Parathyroid adenoma (tissue), 2 donors: Measurements from ENCODE around the gene MGST3.
A peak's percentile ranks its signal among the peaks of the same experiment; 100 is the strongest.

Source experiments
- H2AFZ ChIP-seq: fragments of 300-600 bp; sonication (generic); one replicate; pipeline ENCODE4 v1.7.0; 2017; ENCODE audit warnings: antibody characterized with exemption, mild to moderate bottlenecking
- H3K27ac ChIP-seq: fragments of 300-600 bp; sonication (generic); one replicate; pipeline ENCODE4 v1.7.0; 2017
- H3K27me3 ChIP-seq: fragments of 300-600 bp; sonication (generic); one replicate; pipeline ENCODE4 v1.7.0; 2017; ENCODE audit warnings: low read length; ENCODE audit not compliant: control insufficient read depth, insufficient read depth
- H3K36me3 ChIP-seq: fragments of 300-600 bp; sonication (generic); one replicate; pipeline ENCODE4 v1.7.0; 2017; ENCODE audit warnings: low read length; ENCODE audit not compliant: control insufficient read depth, insufficient read depth
- H3K4me1 ChIP-seq: fragments of 300-600 bp; sonication (generic); one replicate; pipeline ENCODE4 v1.7.0; 2017; ENCODE audit warnings: control low read depth
- H3K4me2 ChIP-seq: fragments of 300-600 bp; sonication (generic); one replicate; pipeline ENCODE4 v1.7.0; 2017; ENCODE audit warnings: low read length
- H3K4me3 ChIP-seq: fragments of 300-600 bp; sonication (generic); one replicate; pipeline ENCODE4 v1.7.0; 2017; ENCODE audit warnings: low read depth, low read length
- H3K79me2 ChIP-seq: fragments of 300-600 bp; sonication (generic); one replicate; pipeline ENCODE4 v1.7.0; 2017; ENCODE audit warnings: control low read depth
- H3K9ac ChIP-seq: fragments of 300-600 bp; sonication (generic); one replicate; pipeline ENCODE4 v1.7.0; 2017; ENCODE audit warnings: mild to moderate bottlenecking
- H3K9me3 ChIP-seq: fragments of 300-600 bp; sonication (generic); one replicate; pipeline ENCODE4 v1.7.0; 2017; ENCODE audit warnings: low read length; ENCODE audit not compliant: control insufficient read depth
- CTCF ChIP-seq: fragments of 300-600 bp; sonication (generic); IDR thresholded peaks from one replicate; pipeline ENCODE4 v1.7.0; 2017; ENCODE audit warnings: antibody characterized with exemption, mild to moderate bottlenecking
- donor health status: primary hyperparathyroidism.

Gene MGST3

GRCh38 chr1:165695031-165695430 lies 64.0 kb downstream of the MGST3 start:
- Histone ChIP-seq H3K9me3 (no peaks in the 10 kb centered on the region), H3K9ac (no peak overlapping the region), H3K4me2 (no peak overlapping the region), H3K4me1 (peaks cover 2% of the 10 kb centered on the region), H2AFZ (no peak overlapping the region), H3K27ac (no peak overlapping the region), H3K79me2 (peaks cover 7% of the 10 kb centered on the region), H3K36me3 (no peaks in the 10 kb centered on the region), H3K4me3 (no peak overlapping the region), H3K27me3 (no peaks in the 10 kb centered on the region)
- TF ChIP-seq CTCF, result no peak

GRCh38 chr1:165696625-165697100 lies 65.6 kb downstream of the MGST3 start:
- Histone ChIP-seq H3K36me3 (no peaks in the 10 kb centered on the region), H3K4me2 (peak overlapping the region; percentile 91), H3K4me3 (peak overlapping the region; percentile 8), H3K27me3 (no peaks in the 10 kb centered on the region), H3K9ac (no peak overlapping the region), H2AFZ (no peak overlapping the region), H3K27ac (peak overlapping the region; percentile 51), H3K79me2 (peaks cover 5% of the 10 kb centered on the region), H3K4me1 (peaks cover 2% of the 10 kb centered on the region), H3K9me3 (no peaks in the 10 kb centered on the region)
- TF ChIP-seq CTCF, result no peak

GRCh38 chr1:165697491-165697880 lies 66.5 kb downstream of the MGST3 start:
- peaks cover 2% of the 10 kb centered on the region for H3K4me1 ChIP-seq
- peak overlapping the region; percentile 93 for H3K4me3 ChIP-seq
- no peaks in the 10 kb centered on the region for H3K9me3 ChIP-seq
- H2AFZ ChIP-seq, result peak overlapping the region; percentile 99
- peak overlapping the region; percentile 91 for H3K4me2 ChIP-seq
- H3K27me3 ChIP-seq, result no peaks in the 10 kb centered on the region
- H3K27ac ChIP-seq, result peak overlapping the region; percentile 94
- H3K79me2 ChIP-seq, result peaks cover 5% of the 10 kb centered on the region
- no peak overlapping the region for H3K9ac ChIP-seq
- no peaks in the 10 kb centered on the region for H3K36me3 ChIP-seq
- no peak for TF ChIP-seq CTCF

- H2AFZ ChIP-seq, result peak within 1 kb of the TSS; percentile 99
- peak within 1 kb of the TSS; percentile 93 for H3K4me3 ChIP-seq
- H3K79me2 ChIP-seq, result peaks cover 5% of the 10 kb centered on the region
- no peaks in the 10 kb centered on the region for H3K27me3 ChIP-seq
- peak within 1 kb of the TSS; percentile 94 for H3K27ac ChIP-seq
- H3K9me3 ChIP-seq, result no peaks in the 10 kb centered on the region
- no peak for TF ChIP-seq CTCF
- H3K36me3 ChIP-seq, result no peaks in the 10 kb centered on the region
- peak within 1 kb of the TSS; percentile 91 for H3K4me2 ChIP-seq
- H3K4me1 ChIP-seq, result peaks cover 2% of the 10 kb centered on the region
- peak within 1 kb of the TSS; percentile 67 for H3K9ac ChIP-seq
Measured at GRCh38 chr1:165697881-165698760, 67.1 kb downstream of the MGST3 start, which contains the start of gene ALDH9A1. ALDH9A1 (minus strand) TSS chr1:165698562; CDS start chr1:165698558, 4 bp downstream.

DNA sequence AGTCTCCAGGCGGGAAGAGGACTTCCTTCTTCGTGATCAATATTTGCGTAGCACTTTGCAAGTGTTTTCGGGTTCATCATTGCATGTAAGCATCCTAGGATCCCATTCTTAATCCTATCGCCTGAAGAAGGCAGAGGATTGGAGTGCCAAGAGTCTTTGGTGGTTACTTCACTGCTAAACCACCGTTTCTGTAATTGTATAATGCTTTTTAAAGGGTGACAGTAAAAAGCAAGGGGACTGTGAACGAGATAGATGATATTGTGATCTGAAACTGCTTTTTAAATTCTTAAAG lies 67.7 kb downstream of the MGST3 start:
- H3K4me1 ChIP-seq, result peaks cover 2% of the 10 kb centered on the region

More for the DNA sequence above, 67.7 kb downstream of the MGST3 start:
- no peaks in the 10 kb centered on the region for H3K9me3 ChIP-seq
- peak overlapping the region; percentile 99 for H2AFZ ChIP-seq
- peak overlapping the region; percentile 93 for H3K4me3 ChIP-seq
- TF ChIP-seq CTCF, result no peak
- peak overlapping the region; percentile 94 for H3K27ac ChIP-seq
- H3K27me3 ChIP-seq, result no peaks in the 10 kb centered on the region
- peak overlapping the region; percentile 91 for H3K4me2 ChIP-seq
- no peaks in the 10 kb centered on the region for H3K36me3 ChIP-seq
- no peak overlapping the region for H3K9ac ChIP-seq
- H3K79me2 ChIP-seq, result peaks cover 5% of the 10 kb centered on the region
